GM19238 (cell line): ENCODE measurements around the gene KDSR.

Experiments used
- DNase-seq: peaks from one replicate; pipeline ENCODE4 v3.0.0; 2011; ENCODE audit warnings: low spot score; ENCODE audit not compliant: insufficient read length

The KDSR gene

GRCh38 chr18:63284827-63285733, 81.9 kb downstream of the KDSR start:
- peak; percentile 27 for DNase-seq

GRCh38 chr18:63284173-63284799, 82.7 kb downstream of the KDSR start:
- DNase-seq = no peak

GRCh38 chr18:63283305-63284094, 83.5 kb downstream of the KDSR start:
- DNase-seq = no peak

- no peak for DNase-seq
These were observed 84.2 kb downstream of the KDSR start for GRCh38 chr18:63282793-63283192.
